NCI-H146 treated with DMSO at 0.1 percent for 48 hours (cell line): ENCODE results near the gene PARP9.
A peak's percentile ranks its signal among the peaks of the same experiment; 100 is the strongest.
"Not testable (repeated sequence)": the region's sequence is repeated elsewhere in the genome, so short reads cannot be mapped to it uniquely, and the experiment has no call there.

Experiments
- DNase-seq: peaks from one replicate; lab custom pipeline; 2025; ENCODE audit not compliant: unreplicated experiment; lab: John Stamatoyannopoulos, UW

PARP9 gene

GRCh38 chr3:122576174-122576940, 12.3 kb upstream of the PARP9 start:
- no peak for DNase-seq

- DNase-seq, result no peak
Measured at GRCh38 chr3:122572940-122573412, 8.9 kb upstream of the PARP9 start.

GRCh38 chr3:122568755-122569154, 4.7 kb upstream of the PARP9 start:
- no peak for DNase-seq

GRCh38 chr3:122568131-122568530, 4.0 kb upstream of the PARP9 start:
- not testable (repeated sequence) for DNase-seq

- DNase-seq, result peak; percentile 23
Measured at GRCh38 chr3:122563717-122564025, 429 bp downstream of the PARP9 start.

- DNase-seq, result no peak
Measured at GRCh38 chr3:122562923-122563716, 980 bp downstream of the PARP9 start.

- DNase-seq, result peak; percentile 55
Measured at GRCh38 chr3:122560680-122561079, 3.4 kb downstream of the PARP9 start.

GRCh38 chr3:122559906-122560305, 4.2 kb downstream of the PARP9 start:
- no peak for DNase-seq

- no peak for DNase-seq
Measured at GRCh38 chr3:122558605-122559004, 5.5 kb downstream of the PARP9 start.

- DNase-seq, result no peak
Measured at GRCh38 chr3:122557356-122557755, 6.7 kb downstream of the PARP9 start.

- DNase-seq, result no peak
Measured at GRCh38 chr3:122555275-122556071, 8.6 kb downstream of the PARP9 start.

GRCh38 chr3:122553171-122553570, 10.9 kb downstream of the PARP9 start:
- DNase-seq, result no peak

- DNase-seq, result no peak
Measured at GRCh38 chr3:122548619-122549018, 15.5 kb downstream of the PARP9 start.

GRCh38 chr3:122548076-122548475, 16.0 kb downstream of the PARP9 start:
- no peak for DNase-seq

GRCh38 chr3:122546151-122546550, 17.9 kb downstream of the PARP9 start:
- no peak for DNase-seq

GRCh38 chr3:122538956-122539490, 25.1 kb downstream of the PARP9 start:
- DNase-seq, result no peak

- no peak for DNase-seq
Measured at GRCh38 chr3:122536632-122537001, 27.5 kb downstream of the PARP9 start.

- DNase-seq, result no peak
Measured at GRCh38 chr3:122535964-122536631, 28.0 kb downstream of the PARP9 start.

GRCh38 chr3:122533931-122534334, 30.2 kb downstream of the PARP9 start:
- DNase-seq, result no peak

GRCh38 chr3:122533480-122533879, 30.6 kb downstream of the PARP9 start:
- DNase-seq, result no peak

- DNase-seq, result no peak
Measured at GRCh38 chr3:122530164-122530563, 33.9 kb downstream of the PARP9 start.
